ENCODE data around the gene DNAJC18. TPM values are rescaled to one million over a fixed set of nuclear protein-coding genes. Genes with fewer than 3 reads are reported as not detected.

DNAJC18 gene
- total and polyA plus RNA-seq, 2 donors: 4.3 TPM

- Histone ChIP-seq H3K27me3 (ENCODE audit: control insufficient read depth in 2 of 2, insufficient read depth in 1 of 2, low read length in 1 of 2) (no peaks in the 10 kb centered on the region), H3K27ac (ENCODE audit: low read depth in 1 of 2, low read length in 1 of 2) (no peak overlapping the region), H3K4me3 (ENCODE audit: low read length in 2 of 2) (no peak overlapping the region), H3K9me3 (ENCODE audit: control insufficient read depth in 2 of 2, insufficient read depth in 1 of 2, low read length in 1 of 2) (no peaks in the 10 kb centered on the region), H3K4me1 (ENCODE audit: control insufficient read depth in 2 of 2, insufficient read depth in 2 of 2, low read length in 2 of 2) (peaks cover 0 to 4% of the 10 kb centered on the region in 2 donors), H3K36me3 (ENCODE audit: control insufficient read depth in 2 of 2, insufficient read depth in 2 of 2, low read length in 1 of 2) (peaks cover 8 to 31% of the 10 kb centered on the region in 2 donors)
- 48% methylated on average over 5 of the region's 5 CpGs for WGBS
- peak; percentile 51 to 89 (median 76) for DNase-seq (ENCODE audit: low read depth in 6 of 9, low spot score in 9 of 9)
These were observed 16.9 kb downstream of the DNAJC18 start for GRCh38 chr5:139422307-139422893.

- Histone ChIP-seq H3K4me3 (ENCODE audit: low read length in 2 of 2) (no peak overlapping the region), H3K9me3 (ENCODE audit: control insufficient read depth in 2 of 2, insufficient read depth in 1 of 2, low read length in 1 of 2) (no peaks in the 10 kb centered on the region), H3K27me3 (ENCODE audit: control insufficient read depth in 2 of 2, insufficient read depth in 1 of 2, low read length in 1 of 2) (no peaks in the 10 kb centered on the region), H3K36me3 (ENCODE audit: control insufficient read depth in 2 of 2, insufficient read depth in 2 of 2, low read length in 1 of 2) (peaks cover 8 to 23% of the 10 kb centered on the region in 2 donors), H3K4me1 (ENCODE audit: control insufficient read depth in 2 of 2, insufficient read depth in 2 of 2, low read length in 2 of 2) (peaks cover 2 to 15% of the 10 kb centered on the region in 2 donors), H3K27ac (ENCODE audit: low read depth in 1 of 2, low read length in 1 of 2) (no peak overlapping the region)
- WGBS: 95% methylated on average over 9 of the region's 9 CpGs
- DNase-seq (ENCODE audit: low read depth in 6 of 9, low spot score in 9 of 9): no peak
These were observed 19.8 kb downstream of the DNAJC18 start for GRCh38 chr5:139419226-139420192.

GRCh38 chr5:139418793-139419192 lies 20.5 kb downstream of the DNAJC18 start:
- Histone ChIP-seq H3K4me3 (ENCODE audit: low read length in 2 of 2) (no peak overlapping the region), H3K9me3 (ENCODE audit: control insufficient read depth in 2 of 2, insufficient read depth in 1 of 2, low read length in 1 of 2) (no peaks in the 10 kb centered on the region), H3K36me3 (ENCODE audit: control insufficient read depth in 2 of 2, insufficient read depth in 2 of 2, low read length in 1 of 2) (peaks cover 8 to 17% of the 10 kb centered on the region in 2 donors), H3K27me3 (ENCODE audit: control insufficient read depth in 2 of 2, insufficient read depth in 1 of 2, low read length in 1 of 2) (no peaks in the 10 kb centered on the region), H3K4me1 (ENCODE audit: control insufficient read depth in 2 of 2, insufficient read depth in 2 of 2, low read length in 2 of 2) (peaks cover 2 to 17% of the 10 kb centered on the region in 2 donors), H3K27ac (ENCODE audit: low read depth in 1 of 2, low read length in 1 of 2) (no peak overlapping the region)
- no peak for DNase-seq (ENCODE audit: low read depth in 6 of 9, low spot score in 9 of 9)
- WGBS: 96% methylated on average over 1 of the region's 1 CpG

GRCh38 chr5:139417214-139417613 lies 22.1 kb downstream of the DNAJC18 start:
- H3K4me1 ChIP-seq (ENCODE audit: control insufficient read depth in 2 of 2, insufficient read depth in 2 of 2, low read length in 2 of 2): peaks cover 2 to 17% of the 10 kb centered on the region in 2 donors
- no peak overlapping the region for H3K27ac ChIP-seq (ENCODE audit: low read depth in 1 of 2, low read length in 1 of 2)
- H3K9me3 ChIP-seq (ENCODE audit: control insufficient read depth in 2 of 2, insufficient read depth in 1 of 2, low read length in 1 of 2): no peaks in the 10 kb centered on the region
- 34% methylated on average over 4 of the region's 4 CpGs for WGBS
- DNase-seq (ENCODE audit: low read depth in 6 of 9, low spot score in 9 of 9): no peak
- H3K36me3 ChIP-seq (ENCODE audit: control insufficient read depth in 2 of 2, insufficient read depth in 2 of 2, low read length in 1 of 2): peaks cover 8 to 12% of the 10 kb centered on the region in 2 donors
- no peak overlapping the region for H3K4me3 ChIP-seq (ENCODE audit: low read length in 2 of 2)
- H3K27me3 ChIP-seq (ENCODE audit: control insufficient read depth in 2 of 2, insufficient read depth in 1 of 2, low read length in 1 of 2): no peaks in the 10 kb centered on the region

- Histone ChIP-seq H3K9me3 (ENCODE audit: control insufficient read depth in 2 of 2, insufficient read depth in 1 of 2, low read length in 1 of 2) (no peaks in the 10 kb centered on the region), H3K36me3 (ENCODE audit: control insufficient read depth in 2 of 2, insufficient read depth in 2 of 2, low read length in 1 of 2) (peaks cover 8 to 12% of the 10 kb centered on the region in 2 donors), H3K27me3 (ENCODE audit: control insufficient read depth in 2 of 2, insufficient read depth in 1 of 2, low read length in 1 of 2) (no peaks in the 10 kb centered on the region), H3K27ac (ENCODE audit: low read depth in 1 of 2, low read length in 1 of 2) (no peak overlapping the region), H3K4me1 (ENCODE audit: control insufficient read depth in 2 of 2, insufficient read depth in 2 of 2, low read length in 2 of 2) (peaks cover 2 to 17% of the 10 kb centered on the region in 2 donors), H3K4me3 (ENCODE audit: low read length in 2 of 2) (no peak overlapping the region)
- DNase-seq (ENCODE audit: low read depth in 6 of 9, low spot score in 9 of 9): no peak
- 98% methylated on average over 9 of the region's 9 CpGs for WGBS
These were observed 22.7 kb downstream of the DNAJC18 start for GRCh38 chr5:139416651-139417050.

- Histone ChIP-seq H3K36me3 (ENCODE audit: control insufficient read depth in 2 of 2, insufficient read depth in 2 of 2, low read length in 1 of 2) (peaks cover 8 to 12% of the 10 kb centered on the region in 2 donors), H3K4me3 (ENCODE audit: low read length in 2 of 2) (no peak overlapping the region), H3K27me3 (ENCODE audit: control insufficient read depth in 2 of 2, insufficient read depth in 1 of 2, low read length in 1 of 2) (no peaks in the 10 kb centered on the region), H3K4me1 (ENCODE audit: control insufficient read depth in 2 of 2, insufficient read depth in 2 of 2, low read length in 2 of 2) (peaks cover 2 to 17% of the 10 kb centered on the region in 2 donors), H3K9me3 (ENCODE audit: control insufficient read depth in 2 of 2, insufficient read depth in 1 of 2, low read length in 1 of 2) (no peaks in the 10 kb centered on the region), H3K27ac (ENCODE audit: low read depth in 1 of 2, low read length in 1 of 2) (no peak overlapping the region)
- no peak for DNase-seq (ENCODE audit: low read depth in 6 of 9, low spot score in 9 of 9)
These were observed 23.5 kb downstream of the DNAJC18 start for GRCh38 chr5:139415869-139416268.

GRCh38 chr5:139415221-139415861 lies 24.0 kb downstream of the DNAJC18 start:
- Histone ChIP-seq H3K27ac (ENCODE audit: low read depth in 1 of 2, low read length in 1 of 2) (no peak overlapping the region), H3K36me3 (ENCODE audit: control insufficient read depth in 2 of 2, insufficient read depth in 2 of 2, low read length in 1 of 2) (peaks cover 8 to 12% of the 10 kb centered on the region in 2 donors), H3K27me3 (ENCODE audit: control insufficient read depth in 2 of 2, insufficient read depth in 1 of 2, low read length in 1 of 2) (no peaks in the 10 kb centered on the region), H3K9me3 (ENCODE audit: control insufficient read depth in 2 of 2, insufficient read depth in 1 of 2, low read length in 1 of 2) (no peaks in the 10 kb centered on the region), H3K4me1 (ENCODE audit: control insufficient read depth in 2 of 2, insufficient read depth in 2 of 2, low read length in 2 of 2) (peaks cover 2 to 17% of the 10 kb centered on the region in 2 donors), H3K4me3 (ENCODE audit: low read length in 2 of 2) (no peak overlapping the region)
- 82% methylated on average over 8 of the region's 8 CpGs for WGBS
- DNase-seq (ENCODE audit: low read depth in 6 of 9, low spot score in 9 of 9): no peak

- H3K27ac ChIP-seq (ENCODE audit: low read depth in 1 of 2, low read length in 1 of 2): no peak overlapping the region
- peaks cover 8 to 12% of the 10 kb centered on the region in 2 donors for H3K36me3 ChIP-seq (ENCODE audit: control insufficient read depth in 2 of 2, insufficient read depth in 2 of 2, low read length in 1 of 2)
- H3K9me3 ChIP-seq (ENCODE audit: control insufficient read depth in 2 of 2, insufficient read depth in 1 of 2, low read length in 1 of 2): no peaks in the 10 kb centered on the region
- DNase-seq (ENCODE audit: low read depth in 6 of 9, low spot score in 9 of 9): no peak
- H3K27me3 ChIP-seq (ENCODE audit: control insufficient read depth in 2 of 2, insufficient read depth in 1 of 2, low read length in 1 of 2): no peaks in the 10 kb centered on the region
- H3K4me1 ChIP-seq (ENCODE audit: control insufficient read depth in 2 of 2, insufficient read depth in 2 of 2, low read length in 2 of 2): peaks cover 2 to 17% of the 10 kb centered on the region in 2 donors
- H3K4me3 ChIP-seq (ENCODE audit: low read length in 2 of 2): no peak overlapping the region
- WGBS: 81% methylated on average over 9 of the region's 9 CpGs
These were observed 24.7 kb downstream of the DNAJC18 start for GRCh38 chr5:139414581-139415130.
